SU-DHL-6 (cell line): ENCODE data around the gene APOB.

Source experiments
- H2AFZ ChIP-seq: fragments of 200-600 bp; sonication (generic); 2 replicates; pipeline ENCODE4 v1.6.1; 2014; ENCODE audit warnings: low read depth, mild to moderate bottlenecking, moderate library complexity, mixed read lengths, antibody characterized with exemption, low read length; ENCODE audit not compliant: severe bottlenecking
- H3F3A ChIP-seq: fragments of 200-600 bp; shearing (Covaris generic); 2 replicates; pipeline ENCODE4 v1.6.0; 2016; ENCODE audit warnings: antibody characterized with exemption, mild to moderate bottlenecking; ENCODE audit not compliant: insufficient read depth
- H3K27ac ChIP-seq: fragments of 200-600 bp; sonication (generic); 2 replicates; pipeline ENCODE4 v1.5.1; 2016; ENCODE audit warnings: low read depth, mild to moderate bottlenecking, low read length, moderate library complexity, mixed read lengths
- H3K27me3 ChIP-seq: fragments of 200-600 bp; sonication (generic), shearing (Covaris generic); 2 replicates; pipeline ENCODE4 v1.6.0; 2014; ENCODE audit warnings: mild to moderate bottlenecking, low read length
- H3K36me3 ChIP-seq: fragments of 200-600 bp; sonication (generic); 2 replicates; pipeline ENCODE4 v1.6.1; 2014; ENCODE audit warnings: mild to moderate bottlenecking, low read length, mixed read lengths
- H3K4me2 ChIP-seq: fragments of 300-600, 200-600 bp; shearing (Covaris generic), sonication (generic); 2 replicates; pipeline ENCODE4 v1.6.0; 2014; ENCODE audit warnings: low read length, low read depth, mild to moderate bottlenecking; ENCODE audit not compliant: poor library complexity, severe bottlenecking
- H3K4me3 ChIP-seq: fragments of 200-600 bp; sonication (generic); 2 replicates; pipeline ENCODE4 v1.5.1; 2014; ENCODE audit warnings: antibody characterized with exemption, low read length, mild to moderate bottlenecking, mixed read lengths; ENCODE audit not compliant: insufficient read depth, poor library complexity, severe bottlenecking
- H3K79me2 ChIP-seq: fragments of 200-600 bp; sonication (generic); 2 replicates; pipeline ENCODE4 v1.6.1; 2014; ENCODE audit warnings: mild to moderate bottlenecking, low read length, moderate library complexity; ENCODE audit not compliant: insufficient read depth
- H3K9ac ChIP-seq: fragments of 200-600 bp; sonication (generic); 2 replicates; pipeline ENCODE4 v1.7.0; 2014; ENCODE audit warnings: mild to moderate bottlenecking, low read length
- H3K9me2 ChIP-seq: fragments of 200-600 bp; sonication (generic); replicated peaks from 2 replicates; pipeline ENCODE4 v1.6.1; 2014; ENCODE audit warnings: low read length; ENCODE audit not compliant: insufficient read depth
- H3K9me3 ChIP-seq: fragments of 200-600 bp; sonication (generic); 2 replicates; pipeline ENCODE4 v1.6.1; 2014; ENCODE audit warnings: low read length, mixed read lengths; ENCODE audit not compliant: insufficient read depth
- H4K20me1 ChIP-seq: fragments of 200-600 bp; sonication (generic); 2 replicates; pipeline ENCODE4 v1.6.1; 2014; ENCODE audit warnings: low read depth, mild to moderate bottlenecking, antibody characterized with exemption, low read length, moderate library complexity, mixed read lengths
- CTCF ChIP-seq: fragments of 200-600 bp; sonication (generic); IDR thresholded peaks from one replicate; pipeline ENCODE4 v1.5.1; 2017; ENCODE audit warnings: antibody characterized with exemption, mild to moderate bottlenecking, low read length, moderate library complexity; ENCODE audit not compliant: insufficient read depth, poor library complexity, severe bottlenecking
- EZH2phosphoT487 ChIP-seq: fragments of 200-600 bp; sonication (generic), shearing (Covaris generic); conservative IDR thresholded peaks from 2 replicates; pipeline ENCODE4 v1.6.1; 2018; ENCODE audit warnings: mild to moderate bottlenecking, antibody characterized with exemption, low read length, moderate library complexity, mixed read lengths

The APOB gene

GRCh38 chr2:20972110-20972509 lies 71.8 kb downstream of the APOB start:
- Histone ChIP-seq H3K79me2 (no peaks in the 10 kb centered on the region), H3K36me3 (no peaks in the 10 kb centered on the region), H3K4me3 (no peak overlapping the region), H3K27me3 (no peaks in the 10 kb centered on the region), H2AFZ (no peak overlapping the region), H3K4me2 (no peak overlapping the region), H3K27ac (no peak overlapping the region), H3K9me3 (no peaks in the 10 kb centered on the region), H3K9ac (no peak overlapping the region), H3F3A (no peaks in the 10 kb centered on the region), H3K9me2 (no peaks in the 10 kb centered on the region), H4K20me1 (no peaks in the 10 kb centered on the region)
- TF ChIP-seq CTCF: no peak
- no peak for TF ChIP-seq EZH2phosphoT487

GRCh38 chr2:20970068-20970467 lies 73.8 kb downstream of the APOB start:
- Histone ChIP-seq H3K4me3 (no peak overlapping the region), H3K9me3 (no peaks in the 10 kb centered on the region), H3K4me2 (no peak overlapping the region), H3K9ac (no peak overlapping the region), H3K9me2 (no peaks in the 10 kb centered on the region), H3F3A (no peaks in the 10 kb centered on the region), H3K36me3 (no peaks in the 10 kb centered on the region), H3K27ac (no peak overlapping the region), H3K27me3 (no peaks in the 10 kb centered on the region), H2AFZ (no peak overlapping the region), H3K79me2 (no peaks in the 10 kb centered on the region), H4K20me1 (no peaks in the 10 kb centered on the region)
- TF ChIP-seq CTCF (no peak), EZH2phosphoT487 (no peak)

GRCh38 chr2:20966061-20966595 lies 77.7 kb downstream of the APOB start:
- Histone ChIP-seq H2AFZ (no peak overlapping the region), H3K36me3 (no peaks in the 10 kb centered on the region), H3K9me2 (no peaks in the 10 kb centered on the region), H3F3A (no peaks in the 10 kb centered on the region), H3K9me3 (no peaks in the 10 kb centered on the region), H4K20me1 (no peaks in the 10 kb centered on the region), H3K4me2 (no peak overlapping the region), H3K9ac (no peak overlapping the region), H3K4me3 (no peak overlapping the region), H3K27me3 (no peaks in the 10 kb centered on the region), H3K27ac (no peak overlapping the region), H3K79me2 (no peaks in the 10 kb centered on the region)
- TF ChIP-seq EZH2phosphoT487: no peak
- no peak for TF ChIP-seq CTCF
